Left kidney (tissue), 2 donors: ENCODE results near the gene TSBP1. TPM values are rescaled to one million over a fixed set of nuclear protein-coding genes. Genes with fewer than 3 reads are reported as not detected.
A peak's percentile ranks its signal among the peaks of the same experiment; 100 is the strongest.
"Not testable (repeated sequence)": the region's sequence is repeated elsewhere in the genome, so short reads cannot be mapped to it uniquely, and the experiment has no call there.

Experiments used
- DNase-seq: peaks from one replicate; pipeline ENCODE4 v3.0.0-alpha.2; 2013
- polyA plus RNA-seq: library from polyadenylated mRNA; unstranded; fragments of 120-200 nt; gene quantifications from one replicate; pipeline ENCODE4 v1.2.1, GENCODE V29; 2013; ENCODE audit not compliant: insufficient read length

Gene TSBP1
- polyA plus RNA-seq, 1 donor, result 0.27 TPM

DNA sequence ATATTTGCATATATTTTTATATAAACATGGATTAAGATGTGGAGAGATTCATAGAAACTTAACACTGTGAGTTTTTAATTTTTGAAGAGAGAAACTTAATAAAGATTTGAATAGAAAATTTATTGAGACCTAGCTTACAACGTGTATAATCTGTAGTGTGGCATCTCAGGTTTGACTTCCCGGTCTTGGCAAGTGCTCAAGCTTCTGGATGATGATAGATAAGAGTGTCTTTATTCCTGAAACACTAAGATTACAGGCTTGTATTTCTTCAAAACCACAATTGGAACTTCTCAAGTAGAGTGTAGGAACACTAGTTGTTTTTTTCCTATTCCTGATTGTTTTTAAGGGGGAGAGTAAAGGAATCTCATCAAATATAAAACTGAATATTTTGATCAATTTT, 83.3 kb downstream of the TSBP1 start:
- DNase-seq, result no peak

DNA sequence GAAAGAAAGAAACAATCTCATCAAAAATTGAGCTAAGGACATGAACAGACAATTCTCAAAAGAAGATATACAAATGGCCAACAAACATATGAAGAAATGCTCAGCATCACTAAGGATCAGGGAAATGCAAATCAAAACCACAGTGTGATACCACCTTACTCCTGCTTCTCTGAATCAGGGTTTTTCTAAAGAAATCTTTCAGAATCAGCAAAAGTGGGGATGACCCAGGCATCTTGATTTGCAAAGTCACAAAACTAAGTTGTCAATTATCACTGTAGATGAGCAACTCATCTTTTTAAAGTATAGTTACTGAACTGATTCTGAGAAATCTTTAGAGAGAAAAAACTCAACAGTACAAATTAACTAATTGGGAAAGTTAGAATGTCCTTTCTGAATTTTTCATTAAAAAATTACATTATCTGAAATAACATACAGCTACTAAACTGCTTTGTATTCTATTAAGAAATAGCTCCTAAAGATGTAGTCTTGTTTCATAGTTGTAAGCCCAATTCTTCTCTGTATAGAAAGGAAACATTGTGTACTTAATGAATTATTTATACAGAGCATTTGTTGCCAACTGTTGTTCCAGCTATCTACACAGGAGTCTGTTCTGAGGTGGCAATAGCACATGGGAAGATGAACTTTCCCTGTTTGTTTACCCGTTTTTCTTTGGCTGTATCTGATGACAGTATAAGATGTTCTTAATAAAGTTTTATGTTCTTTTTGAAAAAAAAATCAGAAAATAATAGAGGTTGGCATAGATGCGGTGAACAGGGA, 97.7 kb downstream of the TSBP1 start:
- DNase-seq, result not testable (repeated sequence)

DNA sequence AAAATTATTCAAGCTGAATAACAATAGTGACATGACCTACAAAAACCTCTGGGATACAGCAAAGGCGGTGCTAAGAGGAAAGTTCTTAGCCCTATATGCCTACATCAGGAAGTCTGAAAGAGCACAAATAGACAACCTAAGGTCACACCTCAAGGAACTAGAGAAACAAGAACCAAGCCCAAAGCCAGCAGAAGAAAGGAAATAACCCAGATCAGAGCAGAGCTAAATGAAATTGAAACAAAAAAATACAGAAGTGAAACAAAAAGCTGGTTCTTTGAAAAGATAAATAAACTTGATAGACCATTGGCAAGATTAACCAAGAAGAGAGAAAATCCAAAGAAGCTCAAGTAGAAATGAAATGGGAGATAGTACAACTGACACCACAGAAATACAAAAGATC, 100.3 kb downstream of the TSBP1 start:
- no peak for DNase-seq

DNA sequence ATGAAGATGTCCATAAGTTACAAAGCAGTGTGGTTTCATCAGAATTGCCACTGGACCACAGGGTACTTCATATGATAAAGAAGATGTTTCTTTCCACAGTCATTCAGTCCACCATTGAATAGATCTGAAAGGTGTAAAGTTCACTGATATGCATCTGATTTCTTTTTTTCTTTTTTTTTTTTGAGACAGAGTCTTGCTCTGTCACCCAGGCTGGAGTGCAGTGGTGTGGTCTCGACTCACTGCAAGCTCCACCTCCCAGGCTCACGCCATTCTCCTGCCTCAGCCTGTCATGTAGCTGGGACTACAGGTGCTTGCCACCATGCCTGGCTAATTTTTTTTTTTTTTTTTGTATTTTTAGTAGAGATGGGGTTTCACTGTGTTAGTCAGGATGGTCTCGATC, 103.2 kb downstream of the TSBP1 start:
- not testable (repeated sequence) for DNase-seq

DNA sequence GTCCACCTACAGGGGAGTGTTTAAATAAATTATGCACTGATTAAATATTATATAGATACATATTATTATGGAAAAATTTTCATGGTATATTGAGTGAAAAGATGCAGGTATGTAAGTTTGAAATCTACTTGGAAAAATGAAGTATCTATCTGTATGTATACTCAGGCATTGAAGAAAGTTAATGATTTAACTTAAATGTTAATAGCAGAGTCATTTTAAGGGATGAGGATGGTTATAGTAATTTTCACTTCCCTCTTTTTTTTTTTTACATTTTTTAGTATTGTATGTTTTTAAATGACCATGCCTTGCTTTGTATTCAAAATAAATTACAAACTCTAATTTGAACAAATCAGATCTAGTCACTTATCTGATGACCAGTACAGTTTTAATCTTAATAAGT, 104.7 kb downstream of the TSBP1 start:
- no peak for DNase-seq

DNA sequence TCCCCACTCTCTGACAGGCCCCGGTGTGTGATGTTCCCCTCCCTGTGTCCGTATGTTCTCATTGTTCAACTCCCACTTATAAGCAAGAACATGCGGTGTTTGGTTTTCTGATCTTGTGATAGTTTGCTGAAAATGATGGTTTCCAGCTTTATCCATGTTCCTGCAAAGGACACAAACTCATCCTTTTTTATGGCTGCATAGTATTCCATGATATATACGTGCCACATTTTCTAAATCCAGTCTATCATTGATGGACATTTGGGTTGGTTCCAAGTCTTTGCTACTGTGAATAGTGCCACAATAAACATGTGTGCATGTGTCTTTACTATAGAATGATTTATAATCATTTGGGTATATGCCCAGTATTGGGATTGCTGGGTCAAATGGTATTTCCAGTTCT, 114.4 kb downstream of the TSBP1 start:
- DNase-seq, result not testable (repeated sequence)

DNA sequence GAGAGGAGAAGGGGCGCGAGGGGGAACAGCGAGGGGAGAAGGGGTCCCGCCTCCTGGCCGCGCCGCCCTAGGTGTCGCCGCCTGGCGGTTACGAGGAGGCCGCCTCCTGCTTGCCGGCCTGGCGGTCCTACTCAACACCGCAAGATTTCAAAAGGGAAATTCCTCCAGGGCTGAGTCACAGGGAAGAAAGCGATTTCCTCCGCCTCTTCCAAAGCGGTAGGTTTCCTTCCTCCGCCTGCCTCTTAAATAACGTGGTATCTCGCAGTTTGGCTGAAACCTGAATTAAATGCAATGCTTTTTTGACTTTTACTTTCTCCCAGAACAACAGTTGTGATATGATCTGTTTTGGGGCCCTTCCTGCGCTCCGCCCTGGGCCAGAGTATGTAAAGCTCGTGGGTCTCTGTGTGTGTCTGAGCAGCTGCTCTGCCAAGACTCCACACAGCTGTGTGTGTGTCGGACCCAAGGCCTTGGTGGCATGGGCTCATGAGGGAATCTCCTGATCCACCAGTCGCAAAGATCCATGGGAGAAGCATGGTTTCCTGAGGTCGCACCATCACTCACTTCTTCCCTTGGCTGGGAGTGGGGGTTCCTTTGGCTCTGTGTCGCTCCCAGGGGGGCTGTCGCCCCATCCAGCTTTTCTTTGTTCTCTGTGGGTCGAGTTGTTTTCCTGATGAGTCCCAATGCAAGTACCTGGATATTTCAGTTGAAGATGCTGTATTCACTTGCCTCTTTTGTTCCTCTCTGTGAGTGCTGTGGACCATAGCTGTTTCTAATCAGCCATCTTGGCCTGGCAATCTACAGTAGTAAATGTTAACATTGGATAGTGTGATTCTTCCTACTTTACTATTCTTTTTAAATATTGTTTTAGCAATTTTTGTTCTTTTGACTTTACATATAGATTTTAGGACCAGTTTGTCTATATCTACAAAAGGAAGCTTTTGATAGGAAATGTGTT, 116.2 kb downstream of the TSBP1 start:
- peak; percentile 70 for DNase-seq

DNA sequence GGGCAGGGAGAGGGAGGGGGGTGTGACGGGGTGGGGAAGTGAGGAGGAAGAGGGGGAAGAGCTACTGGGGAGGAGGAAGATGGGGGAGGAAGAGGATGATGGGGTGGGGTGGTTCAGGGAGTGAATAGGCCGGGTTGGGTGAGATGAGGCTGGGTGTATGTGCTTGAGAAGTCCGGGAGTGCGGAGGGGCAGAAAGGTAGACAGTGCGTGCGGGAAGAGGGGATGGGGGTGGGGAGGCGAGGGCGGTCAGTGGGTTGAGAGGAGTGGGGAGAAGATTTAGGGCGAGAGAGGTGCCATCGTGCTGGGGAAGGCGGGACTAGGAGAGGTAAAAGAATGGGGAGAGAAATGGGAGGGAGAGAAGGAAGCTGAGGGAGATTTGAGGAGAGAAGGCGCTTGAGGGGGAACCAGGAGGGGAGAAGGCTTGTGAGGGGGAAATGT, 116.9 kb downstream of the TSBP1 start:
- DNase-seq, result peak; percentile 25

DNA sequence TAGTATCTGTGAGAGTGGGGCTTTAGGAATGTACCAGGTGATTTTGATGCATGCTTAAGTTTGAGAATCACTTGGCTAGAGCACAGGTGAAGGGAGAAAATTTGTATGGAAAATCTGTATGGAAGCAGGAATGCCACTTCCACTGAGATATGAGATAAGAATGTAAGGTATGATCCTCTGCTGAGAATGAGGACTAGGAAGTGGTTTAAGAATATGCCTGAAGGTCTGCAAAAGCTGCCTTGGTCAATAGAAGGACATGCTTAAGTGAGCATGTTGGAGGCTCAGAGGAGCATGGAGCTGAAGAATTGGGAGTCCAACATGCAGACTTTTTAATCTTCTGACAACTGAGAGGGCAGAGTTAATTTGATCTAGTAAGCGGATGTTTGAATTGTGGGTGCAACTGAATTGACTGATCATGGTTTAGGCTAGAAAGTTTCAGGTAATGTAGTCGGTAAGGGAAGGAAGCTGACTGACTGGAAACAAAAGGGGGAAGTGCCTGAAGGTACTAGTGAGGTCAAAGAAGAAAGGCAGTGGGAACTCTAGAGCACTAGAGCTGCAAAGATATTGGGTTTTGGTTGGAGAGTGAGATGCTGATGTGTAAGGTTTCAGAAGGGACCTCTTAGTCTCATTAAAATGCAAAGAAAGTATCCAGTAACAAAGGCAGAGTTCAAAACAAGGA, 119.2 kb downstream of the TSBP1 start:
- no peak for DNase-seq

DNA sequence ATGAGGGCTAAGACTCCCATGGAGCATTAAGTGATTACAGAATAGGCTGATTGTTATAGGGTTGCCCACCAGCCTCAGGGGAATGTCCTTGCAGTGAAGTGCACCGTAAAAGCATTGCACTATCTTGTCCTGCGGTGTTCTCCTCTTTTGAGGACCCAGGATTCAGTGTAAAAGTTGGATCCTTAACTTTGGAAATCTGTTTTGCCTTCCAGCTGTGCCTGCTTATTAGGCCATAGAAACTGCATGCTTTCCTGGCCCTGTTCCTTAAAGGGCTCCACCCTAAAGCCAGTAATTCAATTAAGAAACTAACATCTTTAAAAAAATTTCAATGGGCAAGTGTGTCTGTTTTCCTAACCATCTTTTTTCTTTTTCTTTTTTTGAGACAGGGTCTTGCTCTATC, 122.4 kb downstream of the TSBP1 start:
- no peak for DNase-seq

DNA sequence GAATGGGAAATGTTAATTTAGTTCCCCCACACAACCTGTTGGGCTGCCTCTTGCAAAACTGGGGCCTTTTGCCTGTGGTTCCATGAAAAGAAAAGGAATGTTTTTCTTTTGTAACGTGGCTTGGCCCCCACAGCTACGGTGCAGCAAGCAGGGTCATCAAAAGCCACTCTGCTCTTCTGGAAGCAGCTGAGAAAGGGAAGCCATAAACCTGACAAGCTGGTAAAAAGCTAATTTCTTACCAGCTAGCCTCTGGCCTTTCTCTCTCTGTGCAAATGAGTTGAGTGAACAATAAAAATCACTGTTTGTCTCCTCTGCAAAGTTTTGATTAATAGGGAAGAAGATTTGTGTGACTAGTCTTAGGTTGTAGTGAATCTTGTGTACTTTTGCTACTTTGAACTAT, 124.3 kb downstream of the TSBP1 start:
- DNase-seq, result no peak

DNA sequence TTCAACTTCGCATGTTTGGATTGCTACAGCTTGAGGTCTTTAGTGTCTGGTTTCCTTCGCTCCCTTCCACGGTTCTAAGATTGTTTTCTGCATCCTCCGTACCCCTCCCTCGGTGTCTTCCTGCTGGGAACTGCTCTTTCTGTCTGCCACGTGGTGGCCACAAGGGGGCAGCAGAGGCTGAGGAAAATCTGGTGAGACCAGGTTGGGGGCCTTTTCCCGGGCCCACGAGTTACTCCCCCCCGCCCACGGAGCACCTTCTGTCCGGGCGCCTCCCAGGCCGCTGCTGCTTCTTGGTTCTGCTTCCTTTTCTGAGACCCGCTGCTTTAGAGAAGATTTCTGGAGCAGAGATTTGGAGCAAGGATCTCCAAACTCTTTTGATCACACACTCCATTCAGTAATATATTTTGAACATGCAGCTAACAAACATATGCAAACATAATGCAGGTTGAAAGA, 126.7 kb downstream of the TSBP1 start:
- peak; percentile 86 for DNase-seq

DNA sequence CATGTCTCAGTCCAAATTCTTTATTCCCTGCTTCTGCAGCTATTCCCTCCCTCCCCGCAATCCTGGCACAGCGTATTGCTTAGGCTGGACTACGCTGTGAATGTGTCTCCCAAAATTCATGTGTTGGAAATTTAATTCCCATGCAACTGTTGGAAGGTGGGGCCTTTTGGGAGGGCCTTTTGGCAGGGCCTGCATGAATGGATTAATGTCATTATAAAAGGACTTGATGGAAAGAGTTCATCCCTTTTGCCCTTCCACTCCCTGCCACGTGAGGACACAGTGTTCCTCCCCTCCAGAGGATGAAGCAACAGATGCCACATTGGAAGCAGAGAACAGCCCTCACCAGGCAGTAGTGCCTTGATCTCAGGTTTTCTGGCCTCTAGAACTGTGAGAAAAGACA, 127.4 kb downstream of the TSBP1 start:
- no peak for DNase-seq

Other genes starting within 250 kb of the TSBP1 start
- 94.3 TPM for gene ATF6B, start 243.7 kb downstream of the TSBP1 start, polyA plus RNA-seq
- 7.5 TPM for gene FKBPL, start 241.6 kb downstream of the TSBP1 start, polyA plus RNA-seq
- gene PRRT1, start 220.0 kb downstream of the TSBP1 start, polyA plus RNA-seq, result 2.7 TPM
- gene PPT2, start 217.8 kb downstream of the TSBP1 start, polyA plus RNA-seq, result 40.9 TPM
- gene EGFL8, start 207.3 kb downstream of the TSBP1 start, polyA plus RNA-seq, result 30.3 TPM
- 94.6 TPM for gene AGPAT1, start 195.8 kb downstream of the TSBP1 start, polyA plus RNA-seq
- gene RNF5, start 193.5 kb downstream of the TSBP1 start, polyA plus RNA-seq, result 90.5 TPM
- gene AGER, start 187.7 kb downstream of the TSBP1 start, polyA plus RNA-seq, result 28.0 TPM
- gene PBX2, start 181.7 kb downstream of the TSBP1 start, polyA plus RNA-seq, result 190 TPM
- gene GPSM3, start 179.3 kb downstream of the TSBP1 start, polyA plus RNA-seq, result 10.2 TPM
- gene NOTCH4, start 147.8 kb downstream of the TSBP1 start, polyA plus RNA-seq, result 15.6 TPM
- 3.4 TPM for gene BTNL2, start 35.3 kb upstream of the TSBP1 start, polyA plus RNA-seq
- 58.9 TPM for gene HLA-DRA, start 68.0 kb upstream of the TSBP1 start, polyA plus RNA-seq
- gene HLA-DRB5, start 158.4 kb upstream of the TSBP1 start, polyA plus RNA-seq, result 6.3 TPM
- 16.1 TPM for gene HLA-DRB1, start 217.9 kb upstream of the TSBP1 start, polyA plus RNA-seq